BLaER1 (cell line): ENCODE results near the gene MRPS16.

ENCODE experiments used
- H3K27ac ChIP-seq: shearing (Covaris generic); formaldehyde crosslinking; 2 replicates; pipeline ENCODE4 v1.8.1; 2022
- H3K27me3 ChIP-seq: shearing (Covaris generic); formaldehyde crosslinking; 2 replicates; pipeline ENCODE4 v1.8.1; 2022
- H3K36me3 ChIP-seq: shearing (Covaris generic); formaldehyde crosslinking; 2 replicates; pipeline ENCODE4 v1.8.1; 2022
- H3K4me1 ChIP-seq: shearing (Covaris generic); formaldehyde crosslinking; 2 replicates; pipeline ENCODE4 v1.8.1; 2022
- H3K4me2 ChIP-seq: shearing (Covaris generic); formaldehyde crosslinking; 2 replicates; pipeline ENCODE4 v1.8.1; 2022
- H3K4me3 ChIP-seq: shearing (Covaris generic); formaldehyde crosslinking; 2 replicates; pipeline ENCODE4 v1.8.1; 2022
- H3K9ac ChIP-seq: shearing (Covaris generic); formaldehyde crosslinking; 2 replicates; pipeline ENCODE4 v1.8.1; 2022
- H3K9me3 ChIP-seq: shearing (Covaris generic); formaldehyde crosslinking; 2 replicates; pipeline ENCODE4 v1.8.1; 2022
- H4K20me1 ChIP-seq: shearing (Covaris generic); formaldehyde crosslinking; 2 replicates; pipeline ENCODE4 v1.8.1; 2022
- Cebpa-rat ChIP-seq: shearing (Covaris generic); IDR thresholded peaks from 2 replicates; pipeline ENCODE4 v1.8.1; 2022

MRPS16 gene

GRCh38 chr10:73218431-73219191 is 33.8 kb downstream of the MRPS16 start:
- Histone ChIP-seq H3K4me3 (no peak overlapping the region), H3K36me3 (peaks cover 33% of the 10 kb centered on the region), H3K4me2 (no peak overlapping the region), H3K4me1 (no peaks in the 10 kb centered on the region), H3K27me3 (no peaks in the 10 kb centered on the region), H3K27ac (no peak overlapping the region), H3K9me3 (peaks cover 5% of the 10 kb centered on the region; the same call in 1 of the 2 replicates), H4K20me1 (no peaks in the 10 kb centered on the region), H3K9ac (no peak overlapping the region)
- TF ChIP-seq Cebpa-rat = no peak

DNA sequence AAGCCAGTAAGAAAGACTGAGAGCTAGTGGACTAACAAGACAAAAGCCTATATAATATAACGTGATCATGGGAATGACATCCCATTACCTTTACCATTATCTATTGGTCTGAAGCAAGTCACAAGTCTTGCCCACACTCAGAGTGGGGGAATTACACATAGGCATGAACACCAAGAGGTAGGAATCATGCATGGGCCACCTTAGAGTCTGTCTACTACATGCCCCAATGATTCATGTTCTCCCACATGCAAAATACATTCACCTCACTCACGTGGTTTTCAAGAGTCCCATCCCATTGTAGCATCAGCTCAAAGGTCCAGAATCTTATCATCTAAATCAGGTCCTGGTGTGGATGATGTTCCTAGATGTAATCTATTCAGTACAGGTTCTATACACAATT is 34.8 kb downstream of the MRPS16 start:
- Histone ChIP-seq H4K20me1 (no peaks in the 10 kb centered on the region), H3K27ac (no peak overlapping the region), H3K27me3 (no peaks in the 10 kb centered on the region), H3K36me3 (peaks cover 33% of the 10 kb centered on the region), H3K9me3 (peaks cover 5% of the 10 kb centered on the region; the same call in 1 of the 2 replicates), H3K9ac (no peak overlapping the region), H3K4me3 (no peak overlapping the region), H3K4me1 (no peaks in the 10 kb centered on the region), H3K4me2 (no peak overlapping the region)
- TF ChIP-seq Cebpa-rat = no peak

- no peaks in the 10 kb centered on the region for H3K4me1 ChIP-seq
- no peak overlapping the region for H3K4me3 ChIP-seq
- TF ChIP-seq Cebpa-rat = no peak
- peaks cover 37% of the 10 kb centered on the region for H3K36me3 ChIP-seq
- no peak overlapping the region for H3K9ac ChIP-seq
- no peak overlapping the region for H3K4me2 ChIP-seq
- peaks cover 5% of the 10 kb centered on the region; the same call in 1 of the 2 replicates for H3K9me3 ChIP-seq
- H4K20me1 ChIP-seq = no peaks in the 10 kb centered on the region
- H3K27ac ChIP-seq = no peak overlapping the region
- H3K27me3 ChIP-seq = no peaks in the 10 kb centered on the region
Measured at GRCh38 chr10:73215749-73216148, 36.7 kb downstream of the MRPS16 start.

DNA sequence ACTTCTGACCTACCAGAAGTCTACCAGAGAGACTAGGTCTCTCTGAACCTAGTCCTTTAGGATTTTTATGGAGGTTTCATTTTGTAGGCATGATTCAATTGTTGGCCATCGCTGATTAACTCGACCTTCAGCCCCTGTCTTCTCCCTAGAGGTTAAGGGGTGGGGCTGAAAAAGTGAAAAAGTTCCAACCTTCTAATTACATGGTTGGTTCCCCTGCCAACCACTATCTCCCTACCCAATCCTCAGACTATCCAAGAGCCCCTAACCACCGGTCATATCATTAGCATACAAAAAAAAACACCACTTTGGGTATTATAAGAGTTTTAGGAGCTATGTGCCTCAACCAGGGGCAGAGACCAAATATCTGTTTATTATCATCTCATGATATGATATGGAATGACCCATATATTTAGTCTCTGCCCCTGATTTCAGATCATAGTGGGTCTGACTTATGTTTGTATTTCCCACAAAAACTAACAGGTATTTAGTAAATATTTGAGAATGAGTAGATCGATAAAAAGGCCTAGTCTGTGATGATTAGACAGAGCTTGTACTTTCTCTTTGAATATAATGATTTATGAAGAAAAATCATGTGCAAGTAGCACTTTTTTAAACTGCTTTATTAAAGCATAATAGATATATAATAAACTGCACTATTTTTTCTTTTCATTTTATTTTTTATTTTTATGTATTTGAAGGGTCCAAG is 41.2 kb downstream of the MRPS16 start:
- no peak for TF ChIP-seq Cebpa-rat
- peaks cover 9% of the 10 kb centered on the region for H3K9me3 ChIP-seq
- peaks cover 30% of the 10 kb centered on the region for H3K36me3 ChIP-seq
- H4K20me1 ChIP-seq = no peaks in the 10 kb centered on the region
- no peaks in the 10 kb centered on the region for H3K4me1 ChIP-seq
- no peak overlapping the region for H3K9ac ChIP-seq
- H3K4me2 ChIP-seq = no peak overlapping the region
- no peak overlapping the region for H3K4me3 ChIP-seq
- H3K27me3 ChIP-seq = no peaks in the 10 kb centered on the region
- H3K27ac ChIP-seq = no peak overlapping the region

DNA sequence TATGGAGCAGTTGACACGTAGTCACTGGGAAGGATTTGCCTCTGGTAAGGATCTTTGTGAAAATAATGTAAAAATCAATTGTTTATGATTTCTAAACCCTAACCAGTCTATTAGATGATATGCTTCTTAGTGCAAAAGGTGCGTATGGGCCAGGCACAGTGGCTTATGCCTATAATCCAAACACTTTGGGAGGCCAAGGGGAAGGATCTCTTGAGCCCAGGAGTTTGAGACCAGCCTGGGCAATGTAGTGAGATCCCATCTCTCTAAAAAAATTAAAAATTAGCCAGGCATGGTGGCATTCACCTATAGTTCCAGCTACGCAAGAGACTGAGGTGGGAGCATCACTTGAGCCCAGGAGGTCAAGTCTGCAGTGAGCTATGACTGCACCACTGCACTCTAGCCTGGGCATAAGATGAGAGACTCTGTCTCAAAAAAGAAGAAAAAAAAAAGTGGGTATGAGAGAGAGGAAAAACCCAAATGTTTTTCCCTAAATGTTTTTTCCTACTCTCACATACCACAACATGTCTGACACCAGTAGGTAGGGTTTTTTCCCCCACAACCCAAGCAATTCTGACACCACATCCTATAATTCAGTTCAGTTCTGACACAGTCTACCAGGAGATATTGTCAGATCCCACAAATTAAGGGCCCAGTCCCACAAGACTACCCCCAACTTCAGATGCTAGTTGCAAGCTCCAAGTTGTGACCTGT is 41.9 kb downstream of the MRPS16 start:
- Histone ChIP-seq H3K27ac (no peak overlapping the region), H3K4me1 (no peaks in the 10 kb centered on the region), H3K4me2 (no peak overlapping the region), H3K9ac (no peak overlapping the region), H4K20me1 (no peaks in the 10 kb centered on the region), H3K27me3 (no peaks in the 10 kb centered on the region), H3K36me3 (peaks cover 33% of the 10 kb centered on the region), H3K9me3 (peaks cover 15% of the 10 kb centered on the region), H3K4me3 (no peak overlapping the region)
- TF ChIP-seq Cebpa-rat = no peak

- TF ChIP-seq Cebpa-rat = no peak
- no peaks in the 10 kb centered on the region for H4K20me1 ChIP-seq
Measured at GRCh38 chr10:73209705-73210104, 42.7 kb downstream of the MRPS16 start.

GRCh38 chr10:73207883-73208282 is 44.6 kb downstream of the MRPS16 start:
- H3K4me3 ChIP-seq = no peak overlapping the region
- no peak overlapping the region for H3K4me2 ChIP-seq
- no peak for TF ChIP-seq Cebpa-rat
- H3K36me3 ChIP-seq = peaks cover 33% of the 10 kb centered on the region
- H3K27ac ChIP-seq = no peak overlapping the region
- H3K9ac ChIP-seq = no peak overlapping the region
- H4K20me1 ChIP-seq = no peaks in the 10 kb centered on the region
- H3K27me3 ChIP-seq = no peaks in the 10 kb centered on the region
- H3K4me1 ChIP-seq = no peaks in the 10 kb centered on the region
- peaks cover 15% of the 10 kb centered on the region for H3K9me3 ChIP-seq

More at GRCh38 chr10:73209705-73210104, 42.7 kb downstream of the MRPS16 start:
- H3K4me3 ChIP-seq = no peak overlapping the region
- no peak overlapping the region for H3K9ac ChIP-seq
- no peak overlapping the region for H3K27ac ChIP-seq
- H3K9me3 ChIP-seq = peaks cover 15% of the 10 kb centered on the region
- no peaks in the 10 kb centered on the region for H3K4me1 ChIP-seq
- H3K36me3 ChIP-seq = peaks cover 33% of the 10 kb centered on the region
- H3K27me3 ChIP-seq = no peaks in the 10 kb centered on the region
- H3K4me2 ChIP-seq = no peak overlapping the region

DNA sequence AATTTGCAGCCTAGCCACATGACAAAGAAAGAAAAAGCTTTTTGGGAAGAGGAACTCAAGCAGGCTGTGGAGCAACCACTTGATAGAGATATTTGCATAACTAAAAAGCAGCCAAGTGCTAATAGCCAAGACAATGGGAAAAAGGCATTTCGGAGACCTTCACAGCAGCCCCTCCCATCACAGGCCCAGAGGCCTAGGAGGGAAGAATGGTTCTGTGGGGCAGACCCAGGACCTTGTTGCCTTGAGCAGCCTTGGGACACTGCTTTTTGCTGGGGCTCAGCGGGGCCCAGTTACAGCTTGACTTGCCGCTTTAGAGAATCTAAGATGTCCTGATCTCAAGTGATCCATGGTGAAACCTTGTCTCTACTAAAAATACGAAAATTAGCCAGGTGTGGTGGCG is 46.1 kb downstream of the MRPS16 start:
- H3K4me2 ChIP-seq = no peak overlapping the region
- no peaks in the 10 kb centered on the region for H3K27me3 ChIP-seq
- TF ChIP-seq Cebpa-rat = no peak
- no peaks in the 10 kb centered on the region for H4K20me1 ChIP-seq
- no peak overlapping the region for H3K27ac ChIP-seq
- peaks cover 15% of the 10 kb centered on the region for H3K9me3 ChIP-seq
- H3K36me3 ChIP-seq = peaks cover 33% of the 10 kb centered on the region
- H3K4me3 ChIP-seq = no peak overlapping the region
- H3K9ac ChIP-seq = no peak overlapping the region
- no peaks in the 10 kb centered on the region for H3K4me1 ChIP-seq

- Histone ChIP-seq H4K20me1 (no peaks in the 10 kb centered on the region), H3K9ac (no peak overlapping the region), H3K27me3 (no peaks in the 10 kb centered on the region), H3K4me2 (no peak overlapping the region), H3K36me3 (peaks cover 29% of the 10 kb centered on the region), H3K4me3 (no peak overlapping the region), H3K27ac (no peak overlapping the region), H3K4me1 (no peaks in the 10 kb centered on the region), H3K9me3 (peaks cover 15% of the 10 kb centered on the region)
- TF ChIP-seq Cebpa-rat = no peak
Measured at GRCh38 chr10:73205890-73206289, 46.6 kb downstream of the MRPS16 start.

DNA sequence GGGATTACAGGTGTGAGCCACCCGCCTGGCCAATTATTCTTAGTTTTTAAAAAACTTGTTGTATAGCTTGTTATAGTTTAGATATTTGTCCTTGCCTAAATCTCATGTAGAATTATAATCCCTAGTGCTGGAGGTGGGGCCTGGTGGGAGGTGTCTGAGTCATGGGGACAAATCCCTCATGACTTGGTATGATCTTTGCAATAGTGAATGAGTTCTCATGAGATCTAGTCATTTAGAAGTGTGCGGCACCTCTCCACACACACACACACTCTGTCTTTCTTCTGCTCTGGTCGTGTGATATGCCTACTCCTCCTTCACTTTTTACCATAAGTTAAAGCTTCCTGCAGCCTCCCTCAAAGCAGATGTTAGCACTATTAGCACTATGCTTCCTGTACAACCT is 47.4 kb downstream of the MRPS16 start:
- no peak overlapping the region for H3K4me2 ChIP-seq

More for the DNA sequence above, 47.4 kb downstream of the MRPS16 start:
- Histone ChIP-seq H3K27ac (no peak overlapping the region), H3K36me3 (peaks cover 26% of the 10 kb centered on the region), H3K4me1 (no peaks in the 10 kb centered on the region), H4K20me1 (no peaks in the 10 kb centered on the region), H3K9ac (no peak overlapping the region), H3K27me3 (no peaks in the 10 kb centered on the region), H3K9me3 (peaks cover 15% of the 10 kb centered on the region), H3K4me3 (no peak overlapping the region)
- no peak for TF ChIP-seq Cebpa-rat
